T-helper 2 cell treated with Interferon-gamma antibody and Interleukin-4, amounts not matched to agents 100 ng/mL and 5 ng/mL, for 36 hours (primary cell): Measurements from ENCODE around the gene PTPRT. TPM values are rescaled to one million over a fixed set of nuclear protein-coding genes. Genes with fewer than 3 reads are reported as not detected.

ENCODE experiments used
- intact Hi-C: fragments of 100-400 bp; cut with micrococcal nuclease; formaldehyde crosslinking; loops from one replicate; pipeline ENCODE4 v1.15.1; 2023
- total RNA-seq: library from RNA; stranded (reverse); gene quantifications from 2 replicates; pipeline ENCODE4 v1.2.3, GENCODE V29; 2022

Gene PTPRT
- total RNA-seq, 1 donor from 2014 or later = not detected

DNA sequence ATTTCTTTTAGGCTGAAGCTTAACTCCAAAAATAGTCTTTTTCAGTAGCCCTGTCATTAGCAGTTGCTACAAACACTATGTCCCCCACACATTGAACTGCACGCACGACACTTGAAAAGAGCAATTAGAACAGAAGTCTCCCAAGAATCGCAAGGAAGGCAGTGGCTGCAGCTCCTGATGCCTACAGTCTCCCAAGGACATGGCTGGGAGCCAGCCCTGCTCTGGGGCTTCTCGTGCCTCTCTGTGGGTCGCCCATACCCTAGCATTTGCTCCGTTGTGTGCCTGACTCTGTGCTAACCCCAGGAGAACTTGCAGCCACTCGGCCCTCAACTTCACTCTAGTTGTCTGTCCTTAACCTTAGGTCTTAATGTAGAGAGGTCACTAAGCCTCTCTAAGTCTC, 454.2 kb downstream of the PTPRT start:
- intact Hi-C loops = no loop called here

DNA sequence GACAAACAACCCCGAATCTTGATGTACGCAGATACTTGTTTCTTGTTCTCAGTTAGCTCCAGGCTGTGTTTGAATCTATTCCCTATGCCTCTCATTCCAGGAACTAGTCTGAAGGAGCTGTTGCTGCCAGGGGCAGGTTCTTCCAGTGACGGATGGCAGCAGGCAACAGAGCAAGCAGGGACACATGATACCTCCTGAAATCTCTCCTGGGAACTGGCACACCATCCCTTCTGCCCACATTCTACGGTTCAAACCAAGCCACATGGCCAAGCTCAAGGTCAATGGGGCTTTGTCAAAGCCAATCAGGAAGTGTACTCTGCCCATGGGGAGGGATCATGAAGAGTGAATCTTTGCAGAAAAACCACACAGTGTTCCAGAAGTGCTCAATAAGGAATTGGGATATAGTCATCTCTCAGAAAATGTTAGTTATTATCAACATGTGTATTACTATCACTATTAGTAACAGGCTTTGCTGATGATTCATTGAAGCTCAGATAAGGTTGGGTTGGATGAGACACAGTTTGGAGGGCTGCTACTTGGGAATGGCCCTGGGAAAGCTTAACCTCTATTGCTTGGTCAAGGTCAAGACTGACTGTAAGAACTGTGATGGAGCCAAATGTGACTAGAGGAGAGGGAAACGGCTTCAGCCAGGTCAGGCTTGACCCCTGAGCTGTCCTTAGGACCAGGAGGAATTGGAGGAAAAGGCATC, 454.9 kb downstream of the PTPRT start:
- intact Hi-C loops = no loop called here

DNA sequence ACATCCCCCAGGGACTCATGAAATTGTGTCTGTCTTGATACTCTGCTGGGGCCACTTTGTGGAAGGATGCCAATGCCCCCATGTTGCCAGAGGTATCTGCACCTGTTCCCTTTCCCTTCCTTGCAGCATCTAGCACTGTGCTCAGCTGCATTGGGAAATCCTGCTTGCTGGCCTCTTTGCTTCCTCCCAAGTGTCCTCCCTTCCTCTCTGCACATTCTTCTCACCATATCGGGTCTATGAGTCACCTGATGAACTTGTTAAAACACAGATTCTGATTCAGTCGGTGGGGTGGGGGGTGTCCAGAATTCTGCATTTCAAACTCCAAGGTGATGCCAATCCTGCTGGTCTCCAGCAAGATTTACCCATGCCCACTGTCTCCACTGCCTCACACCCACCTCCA, 467.8 kb downstream of the PTPRT start:
- intact Hi-C loops = no loop called here

DNA sequence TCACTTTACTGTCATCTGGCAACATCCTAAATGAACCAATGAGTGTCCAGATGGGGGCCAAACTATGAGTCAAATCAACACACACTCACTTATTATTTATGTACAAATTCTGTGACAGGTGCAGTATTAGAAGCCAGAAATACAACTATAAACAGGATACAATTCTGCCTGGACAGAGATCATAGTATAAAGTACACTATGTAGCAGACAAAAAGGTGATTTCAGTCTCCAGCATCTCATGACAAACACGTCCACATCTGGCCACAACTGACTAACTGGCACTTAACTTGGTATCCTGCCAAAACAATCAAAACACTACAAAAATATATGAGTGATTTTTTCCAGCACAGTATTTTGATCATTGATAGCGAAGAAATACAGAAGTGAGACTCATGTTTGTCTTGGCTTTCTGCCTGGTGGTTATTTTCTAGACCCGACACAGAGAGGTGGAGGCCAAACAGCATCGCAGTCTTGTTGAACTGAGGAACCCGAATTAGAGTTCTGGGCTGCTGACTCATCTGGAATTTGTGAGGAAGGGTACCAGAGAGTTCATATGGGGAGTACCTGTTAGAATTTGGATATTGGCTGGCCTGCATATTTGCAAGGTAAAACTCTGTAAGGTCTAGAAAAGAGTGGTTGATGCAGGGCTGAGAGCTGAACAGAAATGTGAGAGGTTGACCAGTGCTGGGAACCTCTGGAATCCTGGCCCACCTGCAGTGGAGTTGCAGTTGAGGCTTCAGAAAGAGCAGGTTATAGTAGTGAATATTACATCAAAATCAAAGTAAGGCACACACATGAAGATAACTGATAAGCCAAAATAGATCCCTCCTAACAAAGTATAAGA, 475.2 kb downstream of the PTPRT start:
- intact Hi-C loops = no loop called here

DNA sequence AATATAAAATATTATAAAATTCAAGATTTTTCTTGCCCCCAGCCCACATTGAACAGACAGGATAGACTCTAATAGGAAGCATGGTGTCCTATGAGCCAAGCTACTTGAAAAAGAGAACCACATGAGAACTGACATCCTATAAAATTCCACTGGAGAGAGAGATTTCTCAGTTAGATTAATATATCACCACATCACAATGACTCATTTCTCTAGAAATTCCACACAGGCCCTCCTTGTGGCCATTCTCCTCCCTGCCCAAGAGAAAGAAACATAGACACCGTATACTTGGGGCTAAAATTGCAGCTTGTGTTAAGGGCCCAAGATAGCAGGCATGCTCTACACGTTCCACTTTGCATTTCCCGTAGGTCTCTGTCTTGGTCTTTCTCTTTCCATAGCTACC, 481.4 kb downstream of the PTPRT start:
- intact Hi-C loops = no loop called here

DNA sequence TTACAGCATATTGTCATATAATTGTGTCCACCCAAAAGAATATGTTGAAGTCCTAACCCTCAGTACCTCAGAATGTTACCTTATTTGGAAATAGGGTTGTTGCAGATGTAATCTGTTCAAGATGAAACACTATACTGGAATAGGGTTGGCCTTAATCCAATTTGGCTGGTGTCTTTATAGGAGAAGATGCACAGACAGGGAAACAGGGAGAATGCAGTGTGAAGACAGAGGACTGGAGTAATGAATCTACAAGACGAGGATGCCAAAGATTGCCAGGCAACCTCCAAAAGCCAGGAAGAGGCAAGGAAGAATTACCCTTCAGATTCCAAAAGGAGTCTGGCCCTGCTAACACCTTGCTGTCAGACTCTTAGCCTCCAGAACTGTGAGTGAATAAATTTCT, 482.9 kb downstream of the PTPRT start:
- intact Hi-C loops = no loop called here

DNA sequence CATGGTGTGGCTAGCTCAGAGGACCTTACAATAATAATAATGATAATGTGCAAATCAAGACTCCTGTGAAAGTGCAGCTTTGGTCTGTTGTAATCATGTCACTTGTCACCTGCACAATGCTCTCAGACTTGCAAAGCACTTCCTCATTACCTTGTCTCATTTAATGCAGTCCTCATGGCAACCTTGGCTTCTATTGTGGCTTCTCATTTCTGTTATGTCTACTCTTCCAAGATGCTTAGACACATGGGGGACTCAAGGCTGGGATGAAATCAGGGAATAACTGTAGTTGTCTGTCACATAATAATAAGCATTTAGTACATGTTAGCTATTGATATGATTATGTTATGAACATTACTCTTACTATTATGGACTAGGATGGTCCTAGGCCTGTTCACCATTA, 484.2 kb downstream of the PTPRT start:
- intact Hi-C loops = no loop called here

DNA sequence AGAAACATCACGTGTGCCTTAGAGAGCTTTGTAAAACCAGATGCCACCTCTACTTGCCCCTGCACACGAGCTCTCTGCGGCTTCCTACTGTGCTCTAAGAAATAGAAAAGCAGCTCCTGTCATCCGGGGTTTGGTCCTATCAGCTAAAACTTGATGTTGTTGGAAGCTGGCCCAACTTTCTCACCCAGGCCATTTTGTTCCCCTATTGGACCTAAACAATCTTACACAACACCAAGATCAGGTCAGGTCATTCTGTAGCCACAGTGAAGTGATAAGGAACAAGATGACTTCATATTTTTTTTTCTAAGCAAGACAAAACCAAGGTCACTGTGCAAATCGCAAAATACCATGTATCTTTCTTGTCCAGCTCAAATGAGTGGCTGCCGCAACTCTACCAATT, 486.0 kb downstream of the PTPRT start:
- intact Hi-C loops = no loop called here

DNA sequence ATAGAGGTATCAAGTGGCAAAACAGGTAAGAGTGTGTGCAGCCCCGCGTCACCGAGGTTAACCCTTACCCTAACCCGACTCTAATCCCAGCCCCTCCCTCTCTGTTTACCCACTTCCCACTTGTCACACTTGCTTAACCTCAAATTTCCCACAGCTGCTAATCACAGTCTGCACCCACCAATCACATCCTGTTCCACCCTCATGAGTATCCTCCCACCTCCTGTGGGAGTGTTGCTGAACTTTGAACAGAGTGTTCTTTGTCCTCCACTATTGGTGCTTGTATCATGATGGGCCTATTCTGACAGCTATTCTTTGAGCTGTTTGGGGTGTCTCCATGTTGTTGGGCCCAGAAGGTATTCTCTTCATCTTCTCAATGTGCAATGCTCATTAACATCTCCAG, 487.8 kb downstream of the PTPRT start:
- intact Hi-C loops = no loop called here

DNA sequence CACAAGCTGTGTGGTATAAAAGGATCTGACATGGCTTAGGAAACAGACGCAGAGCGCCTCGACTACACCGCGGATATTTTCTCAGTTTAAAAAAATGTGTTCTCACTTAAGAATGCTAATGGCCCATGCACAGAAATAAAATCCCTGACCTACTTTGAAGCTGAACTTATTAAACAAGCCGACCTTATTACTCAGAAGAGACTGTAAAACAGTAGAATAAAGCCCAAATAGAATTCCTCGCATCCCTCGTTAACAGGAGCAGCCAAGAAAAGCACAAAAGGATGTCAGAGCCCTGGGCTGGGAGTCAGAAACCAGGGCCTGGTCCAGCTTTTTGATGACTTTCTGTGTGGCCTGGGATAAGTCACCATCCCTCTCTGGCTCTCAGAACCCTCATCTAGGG, 489.3 kb downstream of the PTPRT start:
- intact Hi-C loops = no loop called here

DNA sequence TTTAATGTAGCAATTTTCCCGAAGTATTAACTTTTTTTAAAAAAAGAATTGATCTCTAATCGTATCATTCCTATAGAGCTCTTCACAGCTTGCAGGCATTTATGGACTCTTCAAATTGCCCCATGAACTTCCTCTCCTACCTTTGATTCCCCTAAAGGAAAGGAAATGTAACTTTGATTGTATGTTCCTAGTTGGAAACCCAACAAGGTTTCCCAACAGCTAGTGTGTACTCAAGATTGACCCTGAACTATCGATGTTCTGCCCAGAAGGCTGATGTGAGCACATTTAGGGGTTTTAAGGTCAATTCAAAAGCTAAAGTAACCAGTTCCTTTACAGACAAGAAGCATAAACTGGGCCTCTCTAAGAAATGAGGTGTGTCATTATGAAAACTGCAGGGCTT, 491.7 kb downstream of the PTPRT start:
- intact Hi-C loops = no loop called here

DNA sequence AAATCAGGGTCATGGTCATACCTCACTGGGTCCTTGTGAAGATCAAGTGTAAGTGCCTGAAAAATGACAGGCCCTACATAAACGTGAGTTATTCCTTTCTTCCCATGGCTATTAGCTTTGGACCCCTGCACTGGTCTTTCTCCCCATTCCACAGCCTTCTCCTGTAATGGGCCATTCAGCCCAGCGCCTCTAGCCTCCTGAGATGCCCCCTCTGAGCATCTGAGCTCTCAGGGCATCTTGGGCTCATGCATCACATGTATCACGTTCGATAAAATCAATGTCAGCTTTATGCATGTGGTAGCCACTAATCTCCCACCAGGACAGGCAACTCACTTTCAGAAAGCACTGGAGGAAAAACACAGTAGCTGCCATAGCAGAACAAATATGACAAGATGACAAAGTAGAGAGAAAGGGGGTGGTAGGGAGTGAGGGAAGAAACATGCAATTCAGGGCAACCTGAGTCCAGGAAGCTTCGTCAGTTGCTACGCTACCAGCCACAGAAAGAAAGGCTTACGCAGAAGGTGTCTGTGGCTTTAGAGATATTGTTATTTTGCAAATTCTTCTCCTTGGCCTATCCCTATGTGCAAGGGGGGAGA, 498.8 kb downstream of the PTPRT start:
- intact Hi-C loops = no loop called here

DNA sequence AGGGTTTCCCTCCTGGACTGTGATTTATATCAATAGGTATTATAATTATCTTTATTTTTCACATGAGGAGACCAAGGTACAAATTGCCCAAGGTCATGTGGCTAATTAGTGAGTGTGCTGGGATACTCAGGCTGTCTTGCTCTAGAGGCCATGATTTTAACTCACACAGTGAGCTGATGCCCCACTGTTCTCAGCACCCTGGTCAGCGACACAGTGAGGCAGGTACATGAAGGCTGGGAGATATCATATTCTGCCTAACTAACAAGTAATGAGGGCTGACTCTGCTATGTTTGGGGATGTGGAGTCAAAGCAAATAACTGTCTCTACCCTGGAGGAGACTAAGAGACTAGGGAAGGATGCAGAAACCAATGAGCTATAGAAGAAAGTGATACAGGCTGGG, 501.1 kb downstream of the PTPRT start:
- intact Hi-C loops = no loop called here

DNA sequence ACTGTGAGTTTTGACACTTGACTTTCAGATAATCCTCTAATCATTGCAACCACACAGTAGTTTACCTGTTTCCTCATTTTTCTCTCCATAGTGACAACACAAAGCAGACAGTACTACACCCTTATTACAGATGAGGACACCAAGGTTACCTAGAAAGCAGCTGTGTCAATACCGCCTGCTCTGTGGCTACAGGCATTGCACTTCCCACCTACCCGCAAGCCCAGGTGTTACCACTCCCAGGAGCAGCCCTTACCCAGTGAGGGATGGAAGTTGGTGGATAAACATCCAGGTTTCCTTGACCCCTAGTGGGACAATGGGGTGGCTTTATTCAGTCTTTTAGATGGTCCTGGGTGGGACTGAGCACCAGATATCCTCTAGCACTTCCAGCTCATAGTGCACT, 503.6 kb downstream of the PTPRT start:
- intact Hi-C loops = no loop called here

DNA sequence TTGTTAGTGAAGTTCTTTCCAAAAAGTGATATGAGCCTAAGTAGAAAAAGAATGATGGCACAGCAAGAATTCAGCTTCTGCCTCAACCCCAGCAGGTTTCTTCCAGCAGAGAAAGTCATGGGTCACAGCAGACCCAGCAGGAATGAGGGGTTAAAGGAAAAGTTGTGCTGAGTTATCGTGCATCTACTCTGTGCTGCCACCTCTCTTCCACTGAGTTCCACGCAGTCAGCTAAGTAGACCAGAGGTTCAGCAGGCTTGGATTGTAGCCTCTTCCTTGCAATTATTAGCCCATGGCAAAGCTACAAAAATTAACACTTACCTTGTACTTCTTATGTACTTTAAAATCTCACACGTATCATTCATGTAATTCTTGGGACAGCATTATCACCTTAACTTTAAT, 510.8 kb downstream of the PTPRT start:
- intact Hi-C loops = no loop called here

DNA sequence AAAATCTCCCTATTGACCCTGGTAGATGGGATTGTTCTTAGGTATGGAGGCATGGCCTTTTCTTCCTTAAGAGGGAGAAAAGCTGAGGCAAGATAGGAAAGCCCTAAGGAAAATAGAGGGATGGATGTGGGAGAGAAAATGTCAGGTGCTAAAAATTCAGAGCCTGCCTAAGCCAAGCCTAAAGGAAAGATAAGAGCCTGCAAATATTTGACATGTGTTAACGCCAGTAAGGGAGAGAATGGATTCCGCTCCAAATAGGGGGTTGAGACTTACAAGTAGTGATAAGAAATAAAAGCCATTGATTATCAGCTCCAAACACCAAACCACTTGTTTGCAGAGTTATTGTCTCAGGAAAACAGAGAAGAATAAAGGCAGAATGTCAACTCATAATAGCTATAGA, 533.6 kb downstream of the PTPRT start:
- intact Hi-C loops = no loop called here

DNA sequence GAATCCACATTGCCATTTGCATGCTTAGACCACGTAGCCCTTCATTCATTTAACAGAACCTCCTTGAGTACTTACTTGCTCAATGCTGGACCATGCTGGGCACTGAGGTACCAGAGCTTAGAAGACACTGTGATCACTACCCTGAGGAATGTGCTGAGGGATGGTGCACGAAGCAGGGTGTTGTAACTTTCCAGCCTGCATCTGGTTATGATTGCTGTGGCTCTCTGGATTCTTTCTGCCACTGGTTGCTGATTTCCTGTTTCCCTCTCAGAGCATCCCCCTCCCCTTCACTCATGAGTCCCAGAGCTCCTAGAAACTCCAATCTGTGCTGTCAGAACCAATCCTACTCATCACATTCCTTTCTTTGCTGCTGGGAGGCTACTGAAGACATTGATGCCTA, 537.4 kb downstream of the PTPRT start:
- intact Hi-C loops = no loop called here

DNA sequence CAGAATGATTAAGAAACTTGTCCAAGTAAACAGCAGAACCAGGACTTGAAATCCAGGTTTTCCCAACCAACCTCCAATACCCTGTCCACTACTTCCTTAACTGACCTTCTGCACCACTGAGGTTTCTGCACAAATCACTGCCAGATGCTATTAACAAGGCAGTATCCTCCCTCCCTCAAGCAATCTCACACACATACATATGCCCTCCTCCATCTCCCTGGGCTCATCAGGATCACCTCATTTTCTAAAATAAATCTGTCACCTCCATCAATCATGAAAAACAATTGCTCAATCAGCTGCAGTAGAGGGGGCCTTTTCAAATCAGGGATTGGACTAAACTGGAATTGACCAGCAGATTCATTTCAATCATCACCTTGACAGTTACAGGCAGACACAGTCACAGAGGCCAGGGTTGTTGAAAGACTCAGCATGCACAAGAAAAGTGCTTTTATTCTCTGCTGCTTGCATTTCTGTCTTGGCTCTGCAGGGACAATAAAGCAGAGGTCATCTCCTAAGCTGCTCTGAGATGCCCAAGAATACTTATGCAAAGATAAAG, 539.4 kb downstream of the PTPRT start:
- intact Hi-C loops = no loop called here

DNA sequence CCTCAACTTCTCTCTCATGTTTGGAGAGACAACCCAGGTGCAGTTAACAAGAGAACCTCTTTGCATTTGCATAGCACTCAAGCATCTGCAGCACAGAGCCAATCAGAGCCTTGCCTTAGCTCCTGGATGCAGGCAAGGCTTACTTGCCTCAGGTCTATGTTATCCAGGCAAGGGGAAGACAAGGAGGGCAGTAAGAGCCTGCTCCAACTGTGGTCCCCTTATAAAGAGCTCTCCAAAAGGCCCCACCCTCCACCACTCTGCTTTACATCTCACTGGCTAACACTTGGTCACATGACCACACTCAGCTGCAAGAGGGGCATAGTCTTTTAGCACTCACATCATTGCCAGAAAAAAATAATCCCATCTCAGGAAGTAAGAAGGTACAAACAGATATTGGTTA, 540.0 kb downstream of the PTPRT start:
- intact Hi-C loops = no loop called here

DNA sequence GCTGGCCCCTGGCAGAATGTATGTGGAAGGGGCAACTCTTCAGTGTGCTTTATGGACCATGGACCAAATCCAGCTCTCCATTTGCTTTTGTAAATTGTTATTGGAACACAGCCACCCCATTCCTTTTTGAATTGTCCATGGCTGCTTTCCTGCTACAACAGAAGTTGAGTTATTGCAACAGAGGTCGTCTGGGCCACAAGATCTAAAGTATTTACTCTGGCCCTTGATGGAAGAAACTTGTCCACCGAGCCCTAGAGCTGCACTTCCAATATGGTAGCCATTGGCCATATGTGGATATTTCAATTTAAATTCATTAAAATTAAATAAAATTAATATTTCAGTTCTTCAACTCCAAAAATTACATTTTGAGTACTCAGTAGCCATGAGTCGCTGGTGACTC, 543.5 kb downstream of the PTPRT start:
- intact Hi-C loops = no loop called here

DNA sequence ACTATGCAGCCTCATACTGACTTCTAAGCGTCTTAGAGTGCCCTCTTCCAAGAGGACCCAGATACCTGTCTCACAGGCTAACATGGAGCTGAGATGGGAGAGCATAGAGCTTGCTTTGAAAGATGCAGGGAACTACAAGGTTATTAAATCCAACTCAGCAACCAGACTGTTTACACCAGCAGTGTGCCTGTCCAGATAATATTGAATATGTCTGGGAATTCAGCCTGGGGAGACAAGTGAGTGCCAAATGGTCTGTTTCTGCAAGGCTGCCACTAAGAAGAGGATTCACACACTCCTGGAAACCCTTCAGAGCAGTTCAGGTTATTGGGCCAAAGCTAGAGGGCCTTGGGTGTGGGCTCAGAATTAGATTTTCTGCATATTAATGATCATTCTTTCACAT, 547.8 kb downstream of the PTPRT start:
- intact Hi-C loops = no loop called here

DNA sequence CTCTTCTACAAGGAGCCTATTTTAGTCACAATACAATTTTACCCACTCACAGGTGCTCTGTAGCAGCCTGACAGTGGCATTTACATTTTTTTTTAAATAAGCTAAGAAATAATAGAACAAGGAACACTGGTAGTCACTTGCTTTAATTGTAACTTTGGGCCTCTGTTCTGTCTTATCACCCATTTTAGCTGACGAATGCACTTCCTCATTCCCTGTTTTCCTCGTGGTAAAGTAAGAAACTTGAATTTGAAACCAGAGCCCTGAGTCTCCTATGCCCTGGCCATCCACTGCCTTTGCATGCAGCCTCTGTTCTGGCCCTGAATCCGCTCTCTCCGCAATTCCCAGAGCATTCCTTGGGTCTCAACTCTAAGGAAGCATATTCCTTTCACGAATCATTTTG, 550.6 kb downstream of the PTPRT start:
- intact Hi-C loops = no loop called here
